NB4 (cell line): ENCODE results near the gene AOAH.

ENCODE experiments used
- DNase-seq: peaks from one replicate; pipeline ENCODE4 v3.0.0; 2010; ENCODE audit warnings: low read depth
- H3K4me3 ChIP-seq: one replicate; pipeline ENCODE4 v1.5.1; 2011; ENCODE audit warnings: mild to moderate bottlenecking, low read depth, low read length, moderate library complexity
- CTCF ChIP-seq: IDR thresholded peaks from one replicate; pipeline ENCODE4 v1.5.1; 2012; ENCODE audit warnings: low read depth, low read length
- MAX ChIP-seq: IDR thresholded peaks from 2 replicates; pipeline ENCODE4 v1.6.1; 2011; ENCODE audit warnings: low read depth, low read length
- MYC ChIP-seq: IDR thresholded peaks from 2 replicates; pipeline ENCODE4 v1.6.1; 2011; ENCODE audit warnings: low read depth, low read length
- POLR2A ChIP-seq: IDR thresholded peaks from 2 replicates; pipeline ENCODE4 v1.6.1; 2011; ENCODE audit warnings: mild to moderate bottlenecking; ENCODE audit not compliant: insufficient read length; ENCODE audit errors: extremely low read depth

AOAH gene

GRCh38 chr7:36642414-36642813 is 81.9 kb downstream of the AOAH start:
- no peak overlapping the region for H3K4me3 ChIP-seq
- no peak for TF ChIP-seq POLR2A
- TF ChIP-seq MYC: no peak
- no peak for TF ChIP-seq CTCF
- no peak for TF ChIP-seq MAX
- peak; percentile 30 for DNase-seq

DNA sequence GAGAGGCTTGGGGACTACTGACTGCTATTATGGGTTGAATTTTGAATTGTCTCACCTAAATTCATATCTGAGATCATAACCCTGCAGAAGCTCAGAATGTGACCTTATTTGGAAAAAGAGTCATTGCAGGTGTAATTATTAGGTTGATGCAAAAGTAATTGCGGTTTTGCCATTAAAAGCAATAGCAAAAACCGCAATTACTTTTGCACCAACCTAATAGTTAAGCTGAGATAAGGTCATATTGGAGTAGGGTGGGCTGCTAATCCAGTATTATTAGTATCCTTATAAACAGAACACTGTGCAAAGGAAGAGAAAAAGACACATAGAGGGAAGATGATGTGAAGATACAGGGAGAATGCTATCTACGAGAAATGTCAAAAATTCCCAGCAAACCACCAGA is 82.3 kb downstream of the AOAH start:
- H3K4me3 ChIP-seq: no peak overlapping the region
- no peak for TF ChIP-seq MAX
- no peak for TF ChIP-seq MYC
- TF ChIP-seq CTCF: no peak
- TF ChIP-seq POLR2A: no peak
- DNase-seq: no peak

DNA sequence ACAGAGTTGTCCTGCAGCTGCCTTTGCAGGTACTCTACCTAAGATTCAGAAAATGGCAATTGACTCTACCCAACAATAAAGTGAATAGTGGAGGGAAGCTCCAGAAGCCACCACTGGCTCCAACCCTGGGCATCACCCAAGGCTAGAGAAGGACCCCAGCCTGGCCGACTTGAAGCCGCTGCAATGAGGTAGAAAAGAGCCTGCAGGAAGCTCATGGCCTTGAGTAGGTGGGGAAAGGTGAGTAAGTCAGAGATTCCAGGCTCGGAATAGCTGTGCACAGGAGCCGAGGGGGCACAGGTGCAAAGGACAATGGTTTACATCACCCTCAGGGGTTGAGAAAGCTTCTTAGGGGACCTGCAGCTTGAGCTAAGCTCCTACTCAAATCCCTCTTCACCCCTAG is 83.6 kb downstream of the AOAH start:
- H3K4me3 ChIP-seq: no peak overlapping the region
- TF ChIP-seq MAX (no peak), MYC (no peak), CTCF (no peak), POLR2A (no peak)

DNA sequence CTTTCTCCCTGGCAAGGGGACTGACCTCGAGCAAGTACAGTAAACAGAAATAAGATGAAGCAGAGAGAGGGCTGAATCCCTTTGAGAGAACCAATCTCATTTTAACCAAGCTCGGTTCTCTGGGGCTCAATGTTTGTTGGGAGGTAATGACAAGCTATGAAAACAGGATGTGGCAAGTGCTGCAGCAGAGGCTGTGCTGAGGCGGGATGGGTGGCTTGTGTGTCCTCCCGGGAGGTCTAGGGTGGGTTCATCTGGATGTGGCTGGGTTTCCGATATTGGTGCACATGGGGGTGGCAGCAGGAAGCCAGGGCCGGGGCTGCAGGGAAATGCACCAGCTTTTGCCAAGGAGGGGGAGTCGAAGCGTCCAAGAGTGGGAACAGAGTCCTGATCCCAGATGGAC is 84.5 kb downstream of the AOAH start:
- TF ChIP-seq CTCF (no peak), MAX (no peak), POLR2A (no peak), MYC (no peak)
- no peak for DNase-seq
- no peak overlapping the region for H3K4me3 ChIP-seq

More for the DNA sequence above, 83.6 kb downstream of the AOAH start:
- no peak for DNase-seq

GRCh38 chr7:36638586-36639263 is 85.6 kb downstream of the AOAH start:
- H3K4me3 ChIP-seq: no peak overlapping the region
- no peak for DNase-seq
- TF ChIP-seq CTCF (no peak), MYC (no peak), POLR2A (no peak), MAX (no peak)

GRCh38 chr7:36638140-36638539 is 86.2 kb downstream of the AOAH start:
- peak; percentile 14 for DNase-seq
- TF ChIP-seq MAX (no peak), POLR2A (no peak), MYC (no peak), CTCF (no peak)

More at GRCh38 chr7:36638140-36638539, 86.2 kb downstream of the AOAH start:
- H3K4me3 ChIP-seq: no peak overlapping the region
